Stimulated activated naive CD8-positive, alpha-beta T cell treated with anti-CD3 and anti-CD28 coated beads, Interleukin-15, Interleukin-2, amounts not matched to agents 100 ng/mL and 50 ng/mL, for 24 hours (primary cell): ENCODE measurements around the gene AP1G2.
"Not testable (repeated sequence)": the region's sequence is repeated elsewhere in the genome, so short reads cannot be mapped to it uniquely, and the experiment has no call there.

ENCODE experiments used
- H3K27ac Mint-ChIP-seq: one replicate; pipeline ENCODE4 v1.8.0; 2021; ENCODE audit warnings: mild to moderate bottlenecking, mixed read lengths
- H3K27me3 Mint-ChIP-seq: one replicate; pipeline ENCODE4 v1.8.0; 2021; ENCODE audit warnings: mixed read lengths
- H3K36me3 Mint-ChIP-seq: one replicate; pipeline ENCODE4 v1.8.0; 2021; ENCODE audit warnings: low read depth, mixed read lengths
- H3K4me1 Mint-ChIP-seq: one replicate; pipeline ENCODE4 v1.8.0; 2021; ENCODE audit warnings: low read depth, mixed read lengths
- H3K4me3 Mint-ChIP-seq: one replicate; pipeline ENCODE4 v1.8.0; 2021; ENCODE audit warnings: mild to moderate bottlenecking, mixed read lengths
- H3K9me3 Mint-ChIP-seq: one replicate; pipeline ENCODE4 v1.8.0; 2021; ENCODE audit warnings: mixed read lengths

AP1G2 gene, protein sequence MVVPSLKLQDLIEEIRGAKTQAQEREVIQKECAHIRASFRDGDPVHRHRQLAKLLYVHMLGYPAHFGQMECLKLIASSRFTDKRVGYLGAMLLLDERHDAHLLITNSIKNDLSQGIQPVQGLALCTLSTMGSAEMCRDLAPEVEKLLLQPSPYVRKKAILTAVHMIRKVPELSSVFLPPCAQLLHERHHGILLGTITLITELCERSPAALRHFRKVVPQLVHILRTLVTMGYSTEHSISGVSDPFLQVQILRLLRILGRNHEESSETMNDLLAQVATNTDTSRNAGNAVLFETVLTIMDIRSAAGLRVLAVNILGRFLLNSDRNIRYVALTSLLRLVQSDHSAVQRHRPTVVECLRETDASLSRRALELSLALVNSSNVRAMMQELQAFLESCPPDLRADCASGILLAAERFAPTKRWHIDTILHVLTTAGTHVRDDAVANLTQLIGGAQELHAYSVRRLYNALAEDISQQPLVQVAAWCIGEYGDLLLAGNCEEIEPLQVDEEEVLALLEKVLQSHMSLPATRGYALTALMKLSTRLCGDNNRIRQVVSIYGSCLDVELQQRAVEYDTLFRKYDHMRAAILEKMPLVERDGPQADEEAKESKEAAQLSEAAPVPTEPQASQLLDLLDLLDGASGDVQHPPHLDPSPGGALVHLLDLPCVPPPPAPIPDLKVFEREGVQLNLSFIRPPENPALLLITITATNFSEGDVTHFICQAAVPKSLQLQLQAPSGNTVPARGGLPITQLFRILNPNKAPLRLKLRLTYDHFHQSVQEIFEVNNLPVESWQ

DNA sequence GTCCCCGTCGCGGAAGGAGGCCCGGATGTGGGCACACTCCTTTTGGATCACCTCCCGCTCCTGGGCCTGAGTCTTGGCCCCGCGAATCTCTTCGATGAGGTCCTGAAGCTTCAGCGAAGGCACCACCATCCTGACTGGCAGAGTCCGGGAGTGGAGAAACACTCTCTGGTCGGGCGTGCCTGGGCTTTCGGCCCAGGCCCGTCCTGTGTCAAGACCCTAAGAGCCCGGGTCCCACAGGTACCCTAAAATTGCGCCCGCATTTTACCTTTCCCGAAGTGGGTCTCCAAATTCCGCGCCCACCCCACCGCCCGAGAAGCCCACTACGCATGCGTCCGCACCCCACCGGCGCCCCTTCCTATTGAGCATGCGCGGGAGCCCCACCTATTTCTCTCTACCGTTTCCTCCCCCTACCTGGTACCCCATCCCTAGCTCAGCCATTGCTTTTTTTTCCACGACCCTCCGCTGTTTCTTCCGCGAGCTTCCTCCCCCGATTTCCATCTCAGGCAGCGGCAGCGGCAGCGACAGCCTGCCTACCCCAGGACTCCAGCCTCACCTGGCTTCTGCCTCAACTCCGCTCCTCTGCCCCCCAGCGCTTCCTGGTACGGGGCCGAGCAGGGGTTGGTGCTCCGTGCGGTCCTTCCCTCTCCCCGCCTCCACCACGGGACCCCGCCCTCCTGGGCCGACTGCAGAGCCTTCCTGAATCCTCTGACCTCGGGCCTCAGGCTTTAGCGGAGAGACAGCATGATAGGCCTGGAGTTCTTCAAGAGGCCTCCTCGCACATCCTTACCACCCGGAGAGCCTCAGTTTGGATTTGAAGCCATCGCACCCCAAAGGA lies at the start of gene AP1G2:
Gene AP1G2, minus strand, starts transcription at position 606 of the 835 bp plus-strand sequence. Its CDS starts 477 bp downstream, at position 129.
- peaks cover 28% of the 10 kb centered on the region for H3K36me3 Mint-ChIP-seq
- H3K9me3 Mint-ChIP-seq: no peaks in the 10 kb centered on the region
- peak within 1 kb of the TSS; percentile 100 for H3K27ac Mint-ChIP-seq

DNA sequence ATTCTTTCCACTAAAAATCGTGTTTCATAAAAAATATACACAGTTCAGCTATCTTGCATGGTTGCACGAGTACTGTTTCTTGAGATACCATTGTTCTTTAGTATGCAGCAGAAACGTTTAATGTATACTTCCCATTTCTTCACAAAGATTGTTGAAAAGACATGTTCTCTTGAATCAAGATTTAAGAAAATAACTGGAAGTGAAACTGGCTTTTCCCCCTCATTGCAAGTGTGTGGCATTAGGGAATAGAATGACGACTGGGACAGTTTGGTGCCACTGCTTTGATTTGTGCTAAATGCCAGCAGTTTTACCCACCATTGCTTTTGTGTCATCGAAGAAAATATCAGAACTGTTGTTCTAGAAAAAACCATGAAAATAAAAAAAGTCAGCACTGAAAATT lies 48.3 kb upstream of the AP1G2 start:
- Mint-ChIP-seq H3K36me3 (no peaks in the 10 kb centered on the region), H3K27me3 (no peaks in the 10 kb centered on the region), H3K27ac (no peak overlapping the region), H3K4me3 (no peak overlapping the region), H3K9me3 (no peaks in the 10 kb centered on the region), H3K4me1 (peaks cover 20% of the 10 kb centered on the region)

More for the DNA sequence above, at the start of gene AP1G2:
- H3K27me3 Mint-ChIP-seq: peaks cover 6% of the 10 kb centered on the region
- H3K4me1 Mint-ChIP-seq: peaks cover 31% of the 10 kb centered on the region
- H3K4me3 Mint-ChIP-seq: peak within 1 kb of the TSS; percentile 100

DNA sequence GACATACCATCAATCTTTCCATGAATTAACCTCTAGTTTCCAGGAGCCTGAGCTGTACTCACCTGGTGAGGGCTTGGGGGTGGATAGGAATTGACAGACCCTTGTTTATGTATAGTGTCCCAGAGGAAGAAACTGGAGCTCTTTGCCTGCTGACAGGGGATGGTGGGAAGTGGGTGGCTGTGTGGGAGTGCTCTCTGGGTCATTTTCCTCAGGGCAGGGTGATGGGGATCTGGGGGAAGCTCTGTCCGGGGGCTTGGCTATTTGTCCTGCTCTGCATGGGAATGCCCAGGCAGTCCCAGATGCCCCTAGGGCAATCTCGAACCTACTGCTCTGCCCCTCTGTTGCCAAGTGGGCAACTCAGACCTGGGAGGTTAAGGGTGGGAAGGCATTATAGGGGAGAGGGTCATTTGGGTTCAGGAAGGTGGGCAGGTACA lies 46.8 kb upstream of the AP1G2 start:
- Mint-ChIP-seq H3K9me3 (no peaks in the 10 kb centered on the region), H3K4me3 (no peak overlapping the region), H3K4me1 (peaks cover 35% of the 10 kb centered on the region), H3K27ac (no peak overlapping the region), H3K27me3 (no peaks in the 10 kb centered on the region), H3K36me3 (no peaks in the 10 kb centered on the region)

DNA sequence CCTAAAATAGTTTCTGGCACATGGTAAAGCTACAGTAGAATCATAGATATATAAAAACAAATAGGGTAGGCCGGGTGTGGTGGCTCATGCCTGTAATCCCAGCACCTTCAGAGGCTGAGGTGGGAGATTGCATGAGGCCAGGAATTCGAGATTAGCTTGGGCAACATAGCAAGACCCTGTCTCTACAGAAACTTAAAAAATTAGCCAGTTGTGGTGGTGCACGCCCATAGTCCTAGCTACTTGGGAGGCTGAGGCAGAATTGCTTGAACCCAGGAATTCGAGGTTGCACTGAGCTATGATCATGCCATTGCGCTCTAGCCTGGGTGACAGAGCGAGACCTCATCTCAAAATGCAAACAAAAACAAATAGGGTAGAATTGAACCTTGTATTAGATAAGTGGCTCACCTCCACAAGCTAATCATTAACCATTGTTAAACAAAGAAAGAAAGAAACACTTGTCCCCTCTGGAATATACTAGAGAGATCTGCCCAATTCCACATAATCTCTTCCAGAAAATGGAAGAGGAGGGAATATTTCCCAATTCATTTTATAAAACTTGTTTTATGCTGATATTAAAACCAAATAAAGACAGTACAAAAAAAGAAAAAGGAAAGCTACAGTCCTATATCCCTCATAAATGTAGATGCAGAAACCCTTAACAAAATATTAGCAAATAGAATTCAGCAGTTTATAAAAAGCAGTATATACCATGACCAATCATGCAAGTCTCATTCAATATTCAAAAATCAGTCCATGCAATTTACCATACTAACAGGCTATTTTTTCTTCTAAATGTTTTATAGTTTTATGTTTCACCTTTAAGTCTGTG lies 45.9 kb upstream of the AP1G2 start:
- Mint-ChIP-seq H3K4me3 (no peak overlapping the region), H3K36me3 (peaks cover 6% of the 10 kb centered on the region), H3K27me3 (no peaks in the 10 kb centered on the region), H3K4me1 (peaks cover 37% of the 10 kb centered on the region), H3K9me3 (peaks cover 8% of the 10 kb centered on the region), H3K27ac (no peak overlapping the region)

DNA sequence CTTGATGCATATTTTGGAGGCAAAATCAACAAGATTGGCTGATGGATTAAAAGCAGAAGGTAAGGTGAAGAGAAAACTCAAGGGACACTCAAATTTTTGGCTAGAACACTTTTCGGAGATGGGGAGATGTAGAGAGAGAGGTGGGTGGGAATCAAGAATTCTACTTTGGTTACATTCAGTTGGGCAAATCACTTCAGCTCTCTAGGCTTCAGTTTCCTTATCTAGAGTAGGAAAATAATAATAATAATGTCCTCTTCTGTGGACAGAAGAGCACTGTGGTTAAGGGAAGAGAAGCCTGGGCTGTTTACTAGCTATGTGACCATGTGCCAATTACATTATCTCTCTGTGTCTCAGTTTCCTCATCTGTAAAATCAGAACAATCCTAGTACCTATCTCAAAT lies 45.2 kb upstream of the AP1G2 start:
- Mint-ChIP-seq H3K36me3 (peaks cover 6% of the 10 kb centered on the region), H3K27ac (no peak overlapping the region), H3K27me3 (no peaks in the 10 kb centered on the region), H3K9me3 (peaks cover 8% of the 10 kb centered on the region), H3K4me3 (no peak overlapping the region), H3K4me1 (peaks cover 35% of the 10 kb centered on the region)

DNA sequence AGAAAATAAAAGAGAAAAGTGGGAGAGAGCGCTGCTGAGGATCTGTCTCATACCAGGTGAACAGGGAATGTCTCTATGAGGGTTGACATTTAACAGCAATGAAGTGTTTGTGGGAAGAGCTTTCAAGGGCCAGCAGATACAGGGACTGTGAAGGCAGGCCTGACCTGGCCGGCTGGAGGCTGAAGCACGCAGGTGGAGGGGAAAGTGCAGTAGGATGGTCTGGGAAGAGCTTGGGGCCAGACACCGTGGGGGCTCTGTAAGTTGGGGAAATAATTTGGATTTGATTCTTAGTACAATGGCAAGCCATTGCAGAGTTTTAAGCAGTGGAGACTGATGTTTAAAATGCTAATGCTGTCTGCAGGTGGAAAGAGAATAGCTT lies 44.8 kb upstream of the AP1G2 start:
- H3K27me3 Mint-ChIP-seq: no peaks in the 10 kb centered on the region
- no peak overlapping the region for H3K4me3 Mint-ChIP-seq
- peaks cover 6% of the 10 kb centered on the region for H3K36me3 Mint-ChIP-seq
- H3K4me1 Mint-ChIP-seq: peaks cover 36% of the 10 kb centered on the region
- no peak overlapping the region for H3K27ac Mint-ChIP-seq
- H3K9me3 Mint-ChIP-seq: peaks cover 8% of the 10 kb centered on the region

DNA sequence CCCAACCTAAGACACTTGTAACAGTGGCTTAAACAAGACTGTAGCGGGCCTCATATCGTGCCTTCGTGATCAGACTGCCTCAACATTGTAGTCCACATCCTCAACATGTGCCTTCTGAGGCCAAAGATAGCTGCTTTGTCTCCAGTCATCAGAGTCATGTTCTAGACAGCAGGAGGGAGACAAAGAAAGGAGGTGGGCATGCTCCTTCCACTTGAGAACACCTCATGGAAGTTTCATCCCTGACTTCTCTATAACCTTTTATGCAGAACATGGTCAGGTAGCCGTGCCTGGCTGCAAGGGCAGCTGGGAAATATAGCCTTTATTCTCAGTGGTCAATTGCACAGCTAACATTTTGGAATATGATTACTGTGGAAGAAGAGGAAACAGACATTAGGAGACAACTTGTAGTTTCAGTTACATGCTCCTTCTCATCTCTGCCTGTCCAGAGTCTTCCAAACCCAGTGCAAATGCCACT lies 43.3 kb upstream of the AP1G2 start:
- H3K27ac Mint-ChIP-seq: no peak overlapping the region
- H3K27me3 Mint-ChIP-seq: no peaks in the 10 kb centered on the region
- H3K4me3 Mint-ChIP-seq: no peak overlapping the region
- peaks cover 8% of the 10 kb centered on the region for H3K9me3 Mint-ChIP-seq
- H3K36me3 Mint-ChIP-seq: peaks cover 6% of the 10 kb centered on the region
- H3K4me1 Mint-ChIP-seq: peaks cover 50% of the 10 kb centered on the region

DNA sequence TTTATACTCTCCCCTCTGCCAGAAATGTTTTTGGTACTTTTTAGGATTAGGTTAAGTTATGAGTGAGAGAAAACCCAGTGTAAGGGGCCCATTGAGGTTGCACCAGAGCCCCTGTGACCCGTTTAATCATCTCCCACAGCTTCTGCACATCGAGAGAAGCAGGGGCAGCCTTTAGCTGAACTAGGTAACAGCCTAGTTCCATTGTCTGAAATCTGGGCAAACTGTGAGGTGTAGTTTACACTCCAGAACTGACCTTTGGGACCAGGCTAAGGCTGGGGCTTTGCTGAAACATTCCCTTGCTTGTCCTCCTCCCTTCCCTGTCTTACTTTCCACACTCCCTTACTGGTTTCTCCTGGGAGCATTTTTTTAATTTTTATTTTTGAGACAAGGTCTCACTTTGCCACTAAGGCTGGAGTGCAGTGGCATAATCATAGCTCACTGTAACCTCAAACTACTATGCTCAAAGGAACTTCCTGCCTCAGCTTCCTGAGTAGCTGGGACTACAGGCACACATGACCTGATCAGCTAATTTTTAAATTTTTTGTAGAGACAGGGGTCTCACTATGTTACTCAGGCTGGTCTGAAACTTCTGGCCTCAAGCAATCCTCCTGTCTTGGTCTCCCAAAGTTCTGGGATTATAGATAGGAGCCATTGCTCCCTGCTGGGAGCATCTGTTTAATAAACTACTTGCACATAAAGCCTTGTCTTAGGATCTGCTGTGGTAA lies 42.7 kb upstream of the AP1G2 start:
- Mint-ChIP-seq H3K27ac (peak overlapping the region; percentile 87), H3K9me3 (peaks cover 8% of the 10 kb centered on the region), H3K4me1 (peaks cover 52% of the 10 kb centered on the region), H3K4me3 (no peak overlapping the region), H3K36me3 (peaks cover 6% of the 10 kb centered on the region), H3K27me3 (no peaks in the 10 kb centered on the region)

DNA sequence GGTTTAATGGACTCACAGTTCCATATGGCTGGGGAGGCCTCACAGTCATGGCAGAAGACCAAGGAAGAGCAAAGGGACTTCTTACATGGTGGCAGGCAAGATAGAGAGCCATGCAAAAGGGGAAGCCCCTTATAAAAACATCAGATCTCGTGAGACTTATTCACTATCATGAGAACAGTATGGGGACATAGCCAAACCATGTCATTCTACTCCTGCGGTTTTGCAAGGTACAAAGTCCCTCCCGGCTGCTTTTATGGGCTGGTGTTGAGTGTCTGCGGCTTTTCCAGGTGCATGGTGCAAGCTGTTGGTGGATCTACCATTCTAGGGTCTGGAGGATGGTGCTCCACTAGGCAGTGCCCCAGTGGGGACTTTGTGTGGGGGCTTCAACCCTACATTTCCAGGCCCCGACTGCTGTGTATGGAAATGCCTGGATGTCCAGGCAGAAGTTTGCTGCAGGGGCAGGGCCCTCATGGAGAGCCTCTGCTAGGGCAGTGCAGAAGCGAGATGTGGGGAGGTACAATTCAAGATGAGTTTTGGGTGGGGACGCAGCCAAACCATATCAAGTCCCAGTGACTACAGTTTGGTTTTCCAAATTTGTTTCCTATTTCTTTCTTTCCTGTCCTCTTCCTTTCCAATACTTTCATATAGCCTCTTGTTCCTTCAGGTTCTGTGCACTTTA lies 42.0 kb upstream of the AP1G2 start:
- not testable (repeated sequence) for H3K27me3 Mint-ChIP-seq, H3K9me3 Mint-ChIP-seq, H3K4me3 Mint-ChIP-seq, H3K36me3 Mint-ChIP-seq
- H3K27ac Mint-ChIP-seq: peak overlapping the region; percentile 87
- H3K4me1 Mint-ChIP-seq: peaks cover 56% of the 10 kb centered on the region

DNA sequence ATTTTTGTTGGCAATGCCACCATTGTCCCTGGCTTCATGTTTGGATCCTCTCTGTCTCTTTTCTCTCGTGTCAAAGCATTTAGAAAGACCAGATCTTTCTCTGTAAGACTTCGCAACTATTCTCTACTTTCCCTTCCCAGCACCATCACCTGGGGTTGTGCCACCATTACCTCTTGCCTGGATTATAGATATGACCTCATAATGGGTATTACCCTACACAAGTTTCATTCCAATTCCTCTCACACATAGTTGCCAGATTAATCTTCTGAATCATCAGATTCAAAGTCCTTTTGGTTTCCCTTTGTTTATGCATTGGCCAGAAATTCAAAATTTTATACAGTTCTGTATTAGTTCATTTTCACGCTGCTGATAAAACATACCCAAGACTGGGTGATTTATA lies 41.4 kb upstream of the AP1G2 start:
- no peak overlapping the region for H3K4me3 Mint-ChIP-seq
- H3K27me3 Mint-ChIP-seq: no peaks in the 10 kb centered on the region
- peaks cover 6% of the 10 kb centered on the region for H3K36me3 Mint-ChIP-seq
- H3K27ac Mint-ChIP-seq: peak overlapping the region; percentile 24
- peaks cover 8% of the 10 kb centered on the region for H3K9me3 Mint-ChIP-seq
- H3K4me1 Mint-ChIP-seq: peaks cover 56% of the 10 kb centered on the region

DNA sequence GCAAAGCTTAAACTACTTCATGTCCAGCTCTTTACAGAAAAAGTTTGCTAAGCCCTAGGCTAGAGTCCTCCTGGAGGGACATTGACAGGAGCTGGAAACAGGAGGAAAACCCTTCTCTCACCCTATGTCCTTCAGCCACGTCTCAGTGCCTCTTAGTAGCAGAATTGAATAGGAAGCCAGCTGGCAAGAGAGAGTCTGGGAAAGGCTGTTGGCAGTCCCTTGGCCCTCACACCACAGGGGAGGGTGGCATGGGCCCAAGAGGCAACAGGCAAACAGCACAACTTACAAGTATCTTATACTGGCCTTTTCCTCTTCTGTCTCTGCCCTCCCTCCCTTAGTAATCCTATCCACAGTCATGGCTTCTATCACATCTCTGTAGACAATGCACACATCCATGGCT lies 40.9 kb upstream of the AP1G2 start:
- H3K4me1 Mint-ChIP-seq: peaks cover 56% of the 10 kb centered on the region
- H3K9me3 Mint-ChIP-seq: peaks cover 8% of the 10 kb centered on the region
- H3K27me3 Mint-ChIP-seq: no peaks in the 10 kb centered on the region
- H3K4me3 Mint-ChIP-seq: no peak overlapping the region
- peaks cover 6% of the 10 kb centered on the region for H3K36me3 Mint-ChIP-seq
- peak overlapping the region; percentile 24 for H3K27ac Mint-ChIP-seq

DNA sequence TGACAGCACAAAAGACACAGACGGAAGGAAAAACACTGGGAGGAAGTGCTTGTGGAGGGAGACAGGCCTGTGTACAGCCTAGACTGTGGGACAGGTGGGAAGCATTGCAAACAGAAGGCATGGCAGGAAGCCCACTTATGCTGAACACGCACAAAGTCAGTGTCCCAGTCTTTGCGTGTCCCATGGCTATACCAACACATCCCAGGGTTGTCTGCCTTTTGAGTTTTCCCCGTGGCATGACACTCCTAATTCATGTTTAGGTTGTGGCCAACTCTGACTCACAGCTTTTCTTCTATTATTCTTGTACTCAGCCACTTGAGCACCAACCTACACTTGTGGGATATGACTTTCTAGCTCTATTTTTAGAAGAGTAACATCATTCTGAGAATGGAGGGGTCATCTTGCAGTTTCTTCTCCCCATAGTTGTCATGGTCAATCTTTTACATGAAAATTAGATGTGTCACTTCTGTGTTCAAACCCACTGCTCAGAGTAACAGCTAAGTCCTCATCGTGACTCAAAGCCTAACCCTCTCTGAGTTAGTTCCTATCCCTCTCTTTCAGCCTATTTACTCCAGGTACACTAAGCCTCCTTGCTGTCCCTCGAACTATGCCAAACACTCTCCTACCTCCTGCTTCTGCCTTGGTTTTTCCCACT lies 38.5 kb upstream of the AP1G2 start:
- Mint-ChIP-seq H3K27me3 (no peaks in the 10 kb centered on the region), H3K36me3 (peaks cover 6% of the 10 kb centered on the region), H3K4me3 (peak overlapping the region; percentile 6), H3K9me3 (peaks cover 8% of the 10 kb centered on the region), H3K27ac (peak overlapping the region; percentile 79), H3K4me1 (peaks cover 53% of the 10 kb centered on the region)
